ENCODE measurements around the gene SELENOO. TPM values are rescaled to one million over a fixed set of nuclear protein-coding genes. Genes with fewer than 3 reads are reported as not detected.

SELENOO gene
- total RNA-seq, 1 experiment from 2014 or later, result 32.8 TPM

GRCh38 chr22:50175921-50176849 lies 24.6 kb upstream of the SELENOO start:
- no peak overlapping the region for H3K4me2 ChIP-seq (ENCODE audit: low read length)
- no peak overlapping the region for H3K9ac ChIP-seq (ENCODE audit: low read length)
- TF ChIP-seq EZH2 (IDR thresholded peaks at IDR 0.05; ENCODE audit: low read length, unreplicated experiment), result no peak
- no peak for TF ChIP-seq EZH2phosphoT487 (IDR thresholded peaks at IDR 0.05; ENCODE audit: borderline replicate concordance, low read length)
- no peak for TF ChIP-seq CTCF (conservative IDR thresholded peaks at IDR 0.05; ENCODE audit: low read depth, low read length)
- DNase-seq (no peak), ATAC-seq (no peak)
- no peaks in the 10 kb centered on the region for H3F3A ChIP-seq (ENCODE audit: low read length, unreplicated experiment)
- BruUV-seq (replicated peaks), result no TSS peak
- H3K9me2 ChIP-seq (replicated peaks; ENCODE audit: low read length), result no peaks in the 10 kb centered on the region
- H2AFZ ChIP-seq (ENCODE audit: low read length), result no peak overlapping the region
- no peaks in the 10 kb centered on the region for H3K4me1 ChIP-seq (ENCODE audit: insufficient read depth, low read length)
- H3K9me3 ChIP-seq (ENCODE audit: low read length), result no peaks in the 10 kb centered on the region
- H3K36me3 ChIP-seq (ENCODE audit: low read depth, low read length), result no peaks in the 10 kb centered on the region
- H3K27ac ChIP-seq (ENCODE audit: low read length), result no peak overlapping the region
- ChIA-PET POLR2A (ENCODE audit: unreplicated experiment) (no interaction called here), CTCF (no interaction called here)
- no peak overlapping the region for H3K4me3 ChIP-seq (ENCODE audit: low read length)
- H3K27me3 ChIP-seq (ENCODE audit: low read length), result no peaks in the 10 kb centered on the region
- H3K79me2 ChIP-seq (ENCODE audit: low read length), result no peaks in the 10 kb centered on the region; the same call in 1 of the 2 replicates
- no peaks in the 10 kb centered on the region for H4K20me1 ChIP-seq (ENCODE audit: low read length)
- intact Hi-C loops (cut with micrococcal nuclease), result no loop called here

GRCh38 chr22:50176850-50177536 lies 23.8 kb upstream of the SELENOO start:
- no peak overlapping the region for H3K4me3 ChIP-seq (ENCODE audit: low read length)
- H3K27ac ChIP-seq (ENCODE audit: low read length), result no peak overlapping the region
- no peak overlapping the region for H3K9ac ChIP-seq (ENCODE audit: low read length)
- ChIA-PET CTCF (no interaction called here), POLR2A (ENCODE audit: unreplicated experiment) (no interaction called here)
- no peaks in the 10 kb centered on the region for H3K4me1 ChIP-seq (ENCODE audit: insufficient read depth, low read length)
- no peaks in the 10 kb centered on the region for H3K27me3 ChIP-seq (ENCODE audit: low read length)
- ATAC-seq, result no peak
- H2AFZ ChIP-seq (ENCODE audit: low read length), result no peak overlapping the region
- no peak for TF ChIP-seq CTCF (conservative IDR thresholded peaks at IDR 0.05; ENCODE audit: low read depth, low read length)
- TF ChIP-seq EZH2phosphoT487 (IDR thresholded peaks at IDR 0.05; ENCODE audit: borderline replicate concordance, low read length), result no peak
- no peak for TF ChIP-seq EZH2 (IDR thresholded peaks at IDR 0.05; ENCODE audit: low read length, unreplicated experiment)
- H4K20me1 ChIP-seq (ENCODE audit: low read length), result no peaks in the 10 kb centered on the region
- no peaks in the 10 kb centered on the region for H3K9me2 ChIP-seq (replicated peaks; ENCODE audit: low read length)
- no peak overlapping the region for H3K4me2 ChIP-seq (ENCODE audit: low read length)
- BruUV-seq (replicated peaks), result no TSS peak
- no peaks in the 10 kb centered on the region for H3F3A ChIP-seq (ENCODE audit: low read length, unreplicated experiment)
- intact Hi-C loops (cut with micrococcal nuclease), result no loop called here
- H3K9me3 ChIP-seq (ENCODE audit: low read length), result no peaks in the 10 kb centered on the region
- H3K36me3 ChIP-seq (ENCODE audit: low read depth, low read length), result no peaks in the 10 kb centered on the region
- H3K79me2 ChIP-seq (ENCODE audit: low read length), result no peaks in the 10 kb centered on the region
- DNase-seq, result no peak

Measured in PC-3 (cell line).